DMS153 treated with DMSO at 0.1 percent for 48 hours (cell line): ENCODE results near the gene OR6P1.

Experiments
- DNase-seq: peaks from one replicate; lab custom pipeline; 2025; ENCODE audit not compliant: unreplicated experiment; lab: John Stamatoyannopoulos, UW

OR6P1 gene

GRCh38 chr1:158520021-158520420 is 50.4 kb downstream of the OR6P1 start:
- DNase-seq = no peak

DNA sequence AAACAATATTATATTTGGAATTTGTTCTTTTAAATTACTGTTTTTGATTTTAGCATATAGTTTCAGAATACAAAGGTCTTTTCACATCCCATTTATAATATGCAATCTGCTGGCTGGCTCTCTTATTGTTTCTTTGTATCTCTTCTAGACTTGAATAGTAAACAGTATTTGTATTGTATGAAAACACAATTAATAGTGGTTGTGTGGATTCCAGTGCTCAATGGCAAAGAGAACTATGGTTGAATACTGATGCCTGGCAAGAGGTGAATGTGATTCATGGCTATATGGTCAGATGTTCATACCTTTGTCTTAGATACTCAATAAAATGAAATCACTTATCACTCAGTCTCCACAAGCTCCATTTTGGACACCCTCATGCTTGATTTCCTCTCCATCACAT is 53.4 kb downstream of the OR6P1 start:
- DNase-seq = no peak
